HG02884 (cell line): ENCODE measurements around the gene KLHL4.
"Not testable (repeated sequence)": the region's sequence is repeated elsewhere in the genome, so short reads cannot be mapped to it uniquely, and the experiment has no call there.

Experiments
- ATAC-seq: cut with Tn5 transposase; IDR thresholded peaks from one replicate; pipeline ENCODE4 v1.9.1; 2021; ENCODE audit warnings: mild to moderate bottlenecking, moderate library complexity; ENCODE audit not compliant: unreplicated experiment

KLHL4 gene

DNA sequence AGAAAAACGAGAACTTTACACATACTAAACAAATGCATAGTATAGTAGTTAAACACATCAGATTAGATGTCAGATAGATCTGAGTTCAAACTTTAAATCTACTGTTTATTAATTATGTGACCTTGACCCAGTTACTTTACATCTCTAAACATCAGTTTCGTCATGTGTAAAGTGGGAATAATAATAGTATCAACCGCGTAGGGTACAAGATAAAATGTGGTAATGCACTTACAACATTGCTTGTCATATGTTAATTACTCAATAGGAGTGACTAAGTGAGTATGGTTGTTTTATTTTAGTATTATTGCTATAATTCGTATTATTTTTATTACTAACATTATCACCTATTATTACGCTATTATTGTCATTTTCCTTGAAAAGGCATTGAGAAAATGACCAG lies 144.2 kb downstream of the KLHL4 start:
- ATAC-seq: no peak

DNA sequence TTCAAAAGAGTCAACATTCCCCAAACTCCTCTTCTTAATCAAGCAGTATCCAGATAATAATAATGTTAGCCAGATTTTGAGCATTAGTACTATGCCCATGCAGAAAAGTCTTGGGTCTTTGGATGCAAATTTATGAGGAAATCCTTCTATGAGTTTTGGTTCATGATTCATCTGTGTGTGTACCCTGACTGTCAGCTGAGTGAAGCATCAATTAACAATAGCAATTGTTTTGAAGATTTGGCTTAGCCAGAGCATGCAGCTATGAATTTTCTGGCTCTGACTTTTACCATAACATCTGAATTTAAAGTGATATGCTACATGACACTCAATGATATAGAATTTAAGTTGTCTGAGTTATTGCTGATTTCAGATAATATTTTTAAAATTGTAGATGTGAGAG lies 145.8 kb downstream of the KLHL4 start:
- no peak for ATAC-seq

DNA sequence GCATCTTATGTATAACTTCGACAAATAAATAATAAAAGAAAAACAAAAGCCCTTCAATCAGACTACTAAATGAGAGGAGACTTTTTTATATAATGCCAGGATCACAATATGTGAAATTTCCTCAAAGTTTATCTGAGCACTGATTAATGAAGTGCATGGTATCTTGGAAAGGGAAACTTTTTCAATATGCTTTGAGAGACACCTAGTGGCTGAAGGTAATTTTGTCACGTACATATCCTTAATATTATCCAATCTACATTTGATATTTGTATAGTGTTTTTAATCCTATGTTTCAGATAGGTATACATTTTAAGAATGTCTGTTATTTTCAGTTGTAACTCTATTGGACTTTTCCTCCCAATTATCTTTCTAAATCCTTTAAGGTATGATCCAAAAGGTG lies 146.8 kb downstream of the KLHL4 start:
- no peak for ATAC-seq

GRCh38 chrX:87679849-87680248 lies 162.2 kb downstream of the KLHL4 start:
- no peak for ATAC-seq

DNA sequence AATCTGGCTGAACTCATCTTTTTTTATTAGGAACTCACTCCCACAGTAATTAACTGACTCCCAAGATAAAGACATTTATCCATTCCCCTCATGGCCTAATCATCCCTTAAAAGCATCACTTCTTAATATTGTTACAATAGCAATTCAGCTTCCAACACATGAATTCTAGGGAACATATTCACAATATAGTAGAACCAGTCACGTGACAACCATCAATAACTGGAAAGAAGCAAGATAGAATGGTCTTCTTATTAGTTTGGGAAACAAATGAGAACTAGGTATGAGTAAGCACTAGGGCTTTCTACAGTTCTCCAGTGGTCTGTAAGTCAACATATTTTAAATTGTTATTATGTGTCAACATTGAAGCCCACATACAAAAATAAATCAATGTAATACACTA lies 170.1 kb downstream of the KLHL4 start:
- ATAC-seq: no peak

GRCh38 chrX:87688113-87688748 lies 170.6 kb downstream of the KLHL4 start:
- not testable (repeated sequence) for ATAC-seq

- not testable (repeated sequence) for ATAC-seq
Observed at GRCh38 chrX:87689218-87689617, 171.6 kb downstream of the KLHL4 start.

GRCh38 chrX:87693204-87693603 lies 175.6 kb downstream of the KLHL4 start:
- no peak for ATAC-seq

DNA sequence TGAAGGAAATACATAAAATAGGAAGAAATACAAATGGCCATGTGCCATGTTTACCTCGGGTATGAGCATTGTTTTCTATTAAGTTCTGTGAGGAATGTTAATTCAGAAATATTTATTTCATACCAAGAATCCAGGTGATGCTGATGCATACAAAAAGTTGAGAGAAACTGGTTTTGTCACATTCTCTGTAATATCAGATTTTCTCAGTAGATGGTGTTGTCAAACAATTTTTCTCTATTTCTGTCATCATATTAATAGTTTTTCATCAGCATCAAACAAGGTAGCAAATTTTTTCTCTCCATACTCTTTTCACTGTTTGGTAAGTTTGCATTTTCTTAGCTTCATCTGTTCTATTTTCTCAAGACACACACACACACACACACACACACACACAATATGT lies 179.8 kb downstream of the KLHL4 start:
- no peak for ATAC-seq

GRCh38 chrX:87702795-87703194 lies 185.2 kb downstream of the KLHL4 start:
- no peak for ATAC-seq

- ATAC-seq: not testable (repeated sequence)
Observed at GRCh38 chrX:87703469-87703868, 185.9 kb downstream of the KLHL4 start.

DNA sequence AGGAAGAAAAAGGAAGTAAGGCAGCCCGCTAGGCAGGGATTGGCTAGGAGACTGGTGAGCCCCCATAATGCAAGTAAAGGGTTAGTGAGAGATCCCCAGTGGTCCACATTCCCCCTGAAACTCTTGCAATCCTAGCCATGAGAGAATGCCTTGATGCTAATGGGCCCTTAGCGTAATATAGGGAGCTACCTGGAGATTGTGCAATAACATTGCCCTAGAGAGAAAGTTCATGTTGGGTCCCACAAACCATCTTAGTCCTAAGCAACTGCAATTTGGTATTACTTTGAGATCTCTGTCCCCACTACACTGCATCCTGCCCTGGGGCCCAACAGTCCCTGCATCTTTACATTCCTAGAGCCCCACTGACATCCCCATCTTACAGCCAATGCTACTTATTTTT lies 188.5 kb downstream of the KLHL4 start:
- ATAC-seq: no peak

DNA sequence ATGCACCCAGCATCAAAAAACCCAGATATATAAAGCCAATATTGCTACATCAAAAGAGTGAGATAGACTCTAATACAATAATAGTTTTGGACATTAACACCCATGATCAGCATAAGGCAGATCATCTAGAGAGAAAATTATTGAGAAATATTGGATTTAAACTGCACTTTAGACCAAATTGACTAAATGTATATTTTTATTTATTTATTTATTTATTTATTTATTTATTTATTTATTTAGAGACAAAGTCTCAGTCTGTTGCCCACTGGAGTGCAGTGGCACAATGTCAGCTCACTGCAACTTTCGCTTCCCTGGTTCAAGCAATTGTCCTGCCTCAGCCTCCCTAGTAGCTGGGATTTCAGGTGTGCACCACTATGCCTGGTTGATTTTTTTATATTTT lies 193.0 kb downstream of the KLHL4 start:
- no peak for ATAC-seq
